Heart right ventricle (tissue), 16 donors: Measurements from ENCODE around the gene MFN2. TPM values are rescaled to one million over a fixed set of nuclear protein-coding genes. Genes with fewer than 3 reads are reported as not detected.

ENCODE experiments used
- ATAC-seq, 8 donors: fragments of 200-7000 bp; cut with Tn5 transposase; one replicate each; pipeline ENCODE4 v1.9.1; 2020; ENCODE audit warnings: mild to moderate bottlenecking in 8 of 8, moderate library complexity in 8 of 8, moderate number of reproducible peaks in 1 of 8
- DNase-seq, 2 donors: peaks; one replicate each; pipeline ENCODE4 v3.0.0-alpha.2; 2020
- H3K27ac ChIP-seq, 10 donors: fragments of 200-600 bp; sonication (generic) in 2 of 10; one replicate each; pipeline versions ENCODE4 v1.5.0 to v1.8.0; 2020 to 2022; ENCODE audit warnings: mild to moderate bottlenecking in 3 of 10
- H3K27me3 ChIP-seq, 7 donors: fragments of 200-600 bp; one replicate each; pipeline ENCODE4 v1.8.0; 2021 to 2022; ENCODE audit warnings: mild to moderate bottlenecking in 2 of 7
- H3K36me3 ChIP-seq, 9 donors: fragments of 200-600 bp; sonication (generic) in 1 of 9; one replicate each; pipeline versions ENCODE4 v1.5.0 to v1.8.0; 2020 to 2022; ENCODE audit warnings: mild to moderate bottlenecking in 2 of 9
- H3K4me1 ChIP-seq, 9 donors: fragments of 200-600 bp; sonication (generic) in 1 of 9; one replicate each; pipeline versions ENCODE4 v1.5.0 to v1.8.0; 2020 to 2022; ENCODE audit warnings: mild to moderate bottlenecking in 4 of 9
- H3K4me3 ChIP-seq, 10 donors: fragments of 200-600 bp; sonication (generic) in 2 of 10; one replicate each; pipeline versions ENCODE4 v1.5.0 to v1.8.0; 2020 to 2022; ENCODE audit warnings: mild to moderate bottlenecking in 7 of 10, moderate library complexity in 2 of 10
- H3K9me3 ChIP-seq, 11 donors: fragments of 200-600 bp in 10 of 11; sonication (generic) in 2 of 11; one replicate each; pipeline versions ENCODE4 v1.5.0 to v1.8.0; 2013 to 2022; ENCODE audit warnings: mild to moderate bottlenecking in 2 of 11, control low read depth in 1 of 11, moderate library complexity in 1 of 11
- WGBS, 2 donors: extraction: QIAGEN DNeasy Blood & Tissue Kit; methylation state at CpG; one replicate each; pipeline ENCODE4 v1.1.7; 2013; ENCODE audit warnings: inconsistent platforms in 1 of 2; 5-methylcytosine and 5-hydroxymethylcytosine counted together
- intact Hi-C, 10 donors: fragments of 100-400 bp; cut with DNase I; formaldehyde crosslinking; loops; one replicate each; pipeline versions ENCODE4 v1.11.1 to v1.14.2; 2022
- polyA plus RNA-seq, 2 donors: library from polyadenylated mRNA; stranded (reverse); fragments of 200-250 nt; gene quantifications; one replicate each; pipeline ENCODE4 v1.2.3, GENCODE V29; 2013
- total RNA-seq, 10 donors: library from RNA; stranded (reverse); fragmentation: NEBNext Ultra II Directional in 3 of 10; extraction: Animal tissue kit (Norgen Biotek cat#: 25700) in 3 of 10; gene quantifications; one replicate each; pipeline versions ENCODE4 v1.2.1 to v1.2.4, GENCODE V29; 2021 to 2023
- TF ChIP-seq, protein P1 (sequence below), 9 donors: fragments of 200-600 bp; sonication (generic) in 2 of 9; IDR thresholded peaks; one replicate each; pipeline versions ENCODE4 v1.5.0 to v1.8.0; 2021 to 2022; ENCODE audit warnings: antibody characterized with exemption in 9 of 9, mild to moderate bottlenecking in 5 of 9, moderate library complexity in 1 of 9
- donor health status: Arrhythmogenic right ventricular cardiomyopathy.
- donor health status: ischemic (EF 13 %, LVEDD 7.1; RV severe dilation, severe dysfunction).
- donor health status: healthy with polysubstance abuse.
- donor health status: DM: no; HTN: yes; CAD: no.
- donor health status: DM: no; HTN: no; CAD: no.
- donor health status: ischemic (EF 25% LVEDD 6.9; RV normal size, moderate dysfunction).
- donor health status: ischemic (EF 25% LVEDD 5.7; RV mildly dilated, moderate dysfunction).
- donor health status: healthy.
- donor health status: DM: yes; HTN: yes; CAD: no.
- donor health status: Ischemic cardiomyopathy.
- donor health status: ischemic (EF 35%, LVEDD 5.7; RV mildly dilated, moderate dysfunction).
- donor health status: nonischemic (EF 11% LVEDD 7.7; RV severe dilation, severe dysfunction).
- donor health status: DM: yes; HTN: yes; CAD: no.
- donor health status: PGD.
- donor health status: ischemic (EF 29% LVEDD 5.4; RV normal size, mild dysfunction).
- donor health status: nonischemic (EF 23%, LVEDD 6.1; RV moderate dilation, normal function).

Gene MFN2
- total and polyA plus RNA-seq, 12 donors: 154 to 1,066 (median 738) TPM

- H3K27ac ChIP-seq: no peak overlapping the region
- H3K4me1 ChIP-seq: peaks cover 0 to 4% (median 0%) of the 10 kb centered on the region in 9 donors
- no peak for DNase-seq
- no peaks in the 10 kb centered on the region for H3K9me3 ChIP-seq
- intact Hi-C loops: loop anchor here in 2 of 10 donors (10.0 kb wide), 2 partner anchors 183 to 193 kb away; partner anchors contain the start of gene NPPA (in 1 of the 2)
- H3K4me3 ChIP-seq: no peak overlapping the region
- H3K27me3 ChIP-seq: no peaks in the 10 kb centered on the region
- ATAC-seq: no peak
- 95 to 96% methylated on average over 8 of the region's 8 CpGs for WGBS, 2 donors
- TF ChIP-seq, protein P1, sequence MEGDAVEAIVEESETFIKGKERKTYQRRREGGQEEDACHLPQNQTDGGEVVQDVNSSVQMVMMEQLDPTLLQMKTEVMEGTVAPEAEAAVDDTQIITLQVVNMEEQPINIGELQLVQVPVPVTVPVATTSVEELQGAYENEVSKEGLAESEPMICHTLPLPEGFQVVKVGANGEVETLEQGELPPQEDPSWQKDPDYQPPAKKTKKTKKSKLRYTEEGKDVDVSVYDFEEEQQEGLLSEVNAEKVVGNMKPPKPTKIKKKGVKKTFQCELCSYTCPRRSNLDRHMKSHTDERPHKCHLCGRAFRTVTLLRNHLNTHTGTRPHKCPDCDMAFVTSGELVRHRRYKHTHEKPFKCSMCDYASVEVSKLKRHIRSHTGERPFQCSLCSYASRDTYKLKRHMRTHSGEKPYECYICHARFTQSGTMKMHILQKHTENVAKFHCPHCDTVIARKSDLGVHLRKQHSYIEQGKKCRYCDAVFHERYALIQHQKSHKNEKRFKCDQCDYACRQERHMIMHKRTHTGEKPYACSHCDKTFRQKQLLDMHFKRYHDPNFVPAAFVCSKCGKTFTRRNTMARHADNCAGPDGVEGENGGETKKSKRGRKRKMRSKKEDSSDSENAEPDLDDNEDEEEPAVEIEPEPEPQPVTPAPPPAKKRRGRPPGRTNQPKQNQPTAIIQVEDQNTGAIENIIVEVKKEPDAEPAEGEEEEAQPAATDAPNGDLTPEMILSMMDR (IDR thresholded peaks at IDR 0.05): no peak
- peaks cover 0 to 91% (median 17%) of the 10 kb centered on the region in 9 donors for H3K36me3 ChIP-seq
Measured at GRCh38 chr1:12028248-12028647, 48.0 kb downstream of the MFN2 start.

DNA sequence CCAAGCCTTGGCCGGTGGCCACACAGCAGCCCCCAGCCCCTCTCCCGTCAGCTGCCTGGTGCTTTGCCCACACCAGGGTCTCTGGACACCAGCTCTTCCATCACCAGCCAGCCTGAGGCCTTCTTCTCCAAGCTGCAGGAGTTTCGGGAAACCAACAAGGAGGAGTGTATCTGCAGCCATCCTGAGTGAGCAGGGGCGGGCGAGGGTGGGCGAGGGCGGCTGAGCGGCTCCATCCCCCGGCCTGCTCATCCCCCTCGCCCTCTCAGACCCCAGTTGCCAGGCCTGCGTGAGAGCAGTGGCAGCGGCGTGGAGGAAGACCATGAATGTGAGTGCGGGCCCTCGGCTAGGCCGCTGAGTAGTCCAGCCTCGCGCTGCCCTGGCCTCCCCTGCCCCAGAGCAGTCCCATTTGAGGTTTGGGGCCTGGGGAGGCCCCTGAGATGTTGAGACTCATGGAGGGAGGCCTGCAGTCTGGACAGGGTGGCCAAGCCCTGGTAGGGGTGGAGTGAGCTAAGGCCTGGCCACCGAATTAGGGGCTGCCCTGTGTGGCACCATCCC is 48.8 kb downstream of the MFN2 start:
- intact Hi-C loops: loop anchor here in 2 of 10 donors (10.0 kb wide), 2 partner anchors 184 to 194 kb away; partner anchors contain the start of gene NPPA (in 1 of the 2)
- Histone ChIP-seq H3K36me3 (peaks cover 0 to 83% (median 13%) of the 10 kb centered on the region in 9 donors), H3K4me3 (no peak overlapping the region), H3K27me3 (no peaks in the 10 kb centered on the region), H3K27ac (no peak overlapping the region), H3K4me1 (peaks cover 0 to 5% (median 0%) of the 10 kb centered on the region in 9 donors), H3K9me3 (no peaks in the 10 kb centered on the region)
- 96% methylated on average over 19 of the region's 19 CpGs for WGBS, 2 donors
- ATAC-seq (peak in 1 of 8 donors; percentile 4), DNase-seq (no peak)
- TF ChIP-seq, protein P1 (IDR thresholded peaks at IDR 0.05): no peak

DNA sequence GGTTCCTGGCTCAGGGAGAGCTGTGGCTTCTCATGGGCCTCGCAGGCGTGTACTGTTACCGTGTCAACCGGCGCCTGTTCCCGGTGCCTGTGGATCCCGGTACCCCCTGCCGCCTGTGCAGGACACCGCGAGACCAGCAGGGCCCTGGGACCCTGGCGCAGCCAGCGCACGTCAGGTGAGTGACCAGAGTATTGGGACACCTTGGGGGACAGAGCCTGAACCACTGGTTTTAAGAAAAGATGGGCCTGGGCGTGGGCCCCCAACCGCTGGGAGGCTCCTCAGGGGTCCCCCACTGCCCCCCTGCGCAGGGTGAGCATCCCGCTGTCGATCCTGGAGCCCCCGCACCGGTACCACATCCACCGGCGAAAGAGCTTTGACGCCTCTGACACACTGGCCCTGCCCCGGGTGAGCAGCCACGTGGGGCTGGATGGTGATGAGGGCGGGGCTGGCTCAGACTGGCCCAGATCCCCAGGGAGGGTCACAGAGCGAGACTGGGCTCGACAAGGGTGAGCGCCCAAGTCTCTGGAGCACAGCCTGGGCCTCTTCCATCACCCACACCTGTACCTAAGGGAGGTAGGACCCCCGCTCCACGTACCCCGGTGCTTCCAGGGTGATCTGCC is 49.6 kb downstream of the MFN2 start:
- Histone ChIP-seq H3K27me3 (no peaks in the 10 kb centered on the region), H3K36me3 (peaks cover 0 to 75% (median 11%) of the 10 kb centered on the region in 9 donors), H3K27ac (no peak overlapping the region), H3K9me3 (no peaks in the 10 kb centered on the region), H3K4me1 (peaks cover 0 to 13% (median 0%) of the 10 kb centered on the region in 9 donors), H3K4me3 (no peak overlapping the region)
- TF ChIP-seq, protein P1 (IDR thresholded peaks at IDR 0.05): no peak
- 95% methylated on average over 30 to 32 of the region's 32 CpGs for WGBS, 2 donors
- DNase-seq (no peak), ATAC-seq (peak in 2 of 8 donors; percentile 22 to 28)
- intact Hi-C loops: loop anchor here in 3 of 10 donors (2.0 to 10.0 kb wide), 4 partner anchors 135 to 195 kb away; partner anchors contain the start of gene NPPA (in 1 of the 3)

DNA sequence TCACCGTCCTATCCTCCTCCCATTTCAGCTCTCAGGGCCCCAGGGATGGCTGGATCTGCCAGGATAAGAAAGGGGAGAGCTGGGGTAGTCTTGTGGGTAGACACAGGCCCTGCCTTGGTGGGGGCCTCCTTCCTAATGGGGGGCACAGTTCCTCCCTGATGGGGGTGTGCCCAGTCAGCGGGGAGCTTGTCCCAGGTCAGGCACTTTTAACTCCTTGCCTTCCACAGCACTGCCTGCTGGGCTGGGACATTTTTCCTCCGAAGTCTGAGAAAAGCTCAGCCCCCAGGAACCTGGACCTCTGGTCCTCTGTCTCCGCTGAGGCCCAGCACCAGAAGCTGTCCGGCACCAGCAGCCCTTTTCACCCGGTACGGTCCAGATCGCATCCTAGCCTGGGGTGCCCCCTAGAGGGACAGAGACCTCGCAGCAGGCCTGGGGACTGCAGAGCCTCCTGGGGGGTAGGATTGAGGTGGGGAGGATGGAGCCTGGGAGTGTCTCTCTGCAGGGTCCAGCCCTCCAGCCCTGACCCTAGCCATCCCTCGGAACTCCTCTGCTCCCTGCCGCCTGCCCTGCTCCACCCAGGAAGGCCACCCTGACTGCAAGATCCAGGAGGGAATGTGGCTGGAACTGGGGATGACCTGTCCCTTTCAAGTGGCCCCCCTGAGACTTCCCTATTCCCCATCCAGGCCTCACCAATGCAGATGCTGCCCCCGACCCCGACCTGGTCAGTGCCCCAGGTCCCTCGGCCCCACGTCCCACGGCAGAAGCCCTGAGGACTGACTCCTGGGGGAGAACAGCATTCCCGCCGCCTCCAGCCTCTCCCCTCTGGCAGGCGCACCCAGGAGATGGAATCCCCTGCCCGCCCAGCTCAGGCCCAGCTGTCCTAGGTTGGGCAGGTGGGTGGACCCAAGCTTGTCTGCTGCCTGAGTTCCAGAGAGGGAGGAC is 51.1 kb downstream of the MFN2 start:
- 78% methylated on average over 20 of the region's 20 CpGs for WGBS, 2 donors
- Histone ChIP-seq H3K4me3 (no peak overlapping the region), H3K27ac (no peak overlapping the region), H3K27me3 (no peaks in the 10 kb centered on the region), H3K36me3 (peaks cover 0 to 60% (median 11%) of the 10 kb centered on the region in 9 donors), H3K9me3 (no peaks in the 10 kb centered on the region), H3K4me1 (peaks cover 0 to 17% (median 0%) of the 10 kb centered on the region in 9 donors)
- DNase-seq (peak in 1 of 2 donors; percentile 54), ATAC-seq (peak; percentile 35 to 75 (median 72))
- TF ChIP-seq, protein P1 (IDR thresholded peaks at IDR 0.05): peak; percentile 36 to 68 (median 61)
- intact Hi-C loops: loop anchor here in 2 of 10 donors (2.0 to 10.0 kb wide), 2 partner anchors 137 to 195 kb away; no protein-coding TSS in a partner anchor
